Osteoblast (primary cell): ENCODE data around the gene PUS1. TPM values are rescaled to one million over a fixed set of nuclear protein-coding genes. Genes with fewer than 3 reads are reported as not detected.
"Not testable (repeated sequence)": the region's sequence is repeated elsewhere in the genome, so short reads cannot be mapped to it uniquely, and the experiment has no call there.

Experiments
- DNase-seq: peaks from one replicate; pipeline ENCODE4 v3.0.0; 2011; ENCODE audit warnings: low spot score, mixed read lengths; ENCODE audit not compliant: insufficient read length; ENCODE audit errors: missing footprints
- H2AFZ ChIP-seq: 2 replicates; pipeline ENCODE4 v1.6.0; 2011; ENCODE audit warnings: mild to moderate bottlenecking, low read length
- H3K27ac ChIP-seq: 2 replicates; pipeline ENCODE4 v1.5.1; 2011; ENCODE audit warnings: mild to moderate bottlenecking, low read depth, low read length, moderate library complexity
- H3K27me3 ChIP-seq: 2 replicates; pipeline ENCODE4 v1.6.0; 2012; ENCODE audit warnings: mild to moderate bottlenecking, control low read depth, inconsistent platforms, low read length, moderate library complexity; ENCODE audit not compliant: insufficient read depth
- H3K36me3 ChIP-seq: 2 replicates; pipeline ENCODE4 v1.5.1; 2011; ENCODE audit warnings: mild to moderate bottlenecking, low read length, control low read depth, moderate library complexity; ENCODE audit not compliant: insufficient read depth
- H3K4me1 ChIP-seq: 2 replicates; pipeline ENCODE4 v1.5.1; 2011; ENCODE audit warnings: mild to moderate bottlenecking, low read length, control low read depth, moderate library complexity; ENCODE audit not compliant: insufficient read depth
- H3K4me2 ChIP-seq: 2 replicates; pipeline ENCODE4 v1.6.0; 2011; ENCODE audit warnings: mild to moderate bottlenecking, low read length; ENCODE audit not compliant: insufficient read depth
- H3K4me3 ChIP-seq: fragments of 200-600 bp; sonication (generic); 3 replicates; pipeline ENCODE4 v1.5.1; 2012; ENCODE audit warnings: mild to moderate bottlenecking, low read length, inconsistent platforms; ENCODE audit not compliant: insufficient read depth
- H3K79me2 ChIP-seq: 2 replicates; pipeline ENCODE4 v1.6.0; 2012; ENCODE audit warnings: mild to moderate bottlenecking, low read length, control low read depth, inconsistent platforms; ENCODE audit not compliant: insufficient read depth
- H3K9me3 ChIP-seq: 2 replicates; pipeline ENCODE4 v1.5.1; 2011; ENCODE audit warnings: low read depth, low read length, control low read depth
- H4K20me1 ChIP-seq: 2 replicates; pipeline ENCODE4 v1.6.0; 2012; ENCODE audit warnings: mild to moderate bottlenecking, low read length, control low read depth; ENCODE audit not compliant: insufficient read depth
- total RNA-seq: library from RNA; depleted of rRNA; stranded (reverse); fragments of >200 nt; gene quantifications from 2 replicates; pipeline ENCODE4 v1.2.3, GENCODE V29; 2012
- TF ChIP-seq, protein P1 (sequence below): IDR thresholded peaks from 2 replicates; pipeline ENCODE4 v1.5.1; 2011; ENCODE audit warnings: mild to moderate bottlenecking, low read depth, low read length, moderate library complexity; ENCODE audit errors: extremely low read depth

The PUS1 gene
- total RNA-seq, 1 donor = 7.6 TPM

- Histone ChIP-seq H4K20me1 (peaks cover 61% of the 10 kb centered on the region), H3K4me2 (no peak overlapping the region), H3K4me3 (no peak overlapping the region), H3K27ac (no peak overlapping the region), H3K9me3 (no peaks in the 10 kb centered on the region), H3K36me3 (peaks cover 9% of the 10 kb centered on the region), H2AFZ (no peak overlapping the region), H3K4me1 (peaks cover 10% of the 10 kb centered on the region), H3K27me3 (no peaks in the 10 kb centered on the region), H3K79me2 (peaks cover 86% of the 10 kb centered on the region)
- DNase-seq = no peak
- TF ChIP-seq, protein P1, sequence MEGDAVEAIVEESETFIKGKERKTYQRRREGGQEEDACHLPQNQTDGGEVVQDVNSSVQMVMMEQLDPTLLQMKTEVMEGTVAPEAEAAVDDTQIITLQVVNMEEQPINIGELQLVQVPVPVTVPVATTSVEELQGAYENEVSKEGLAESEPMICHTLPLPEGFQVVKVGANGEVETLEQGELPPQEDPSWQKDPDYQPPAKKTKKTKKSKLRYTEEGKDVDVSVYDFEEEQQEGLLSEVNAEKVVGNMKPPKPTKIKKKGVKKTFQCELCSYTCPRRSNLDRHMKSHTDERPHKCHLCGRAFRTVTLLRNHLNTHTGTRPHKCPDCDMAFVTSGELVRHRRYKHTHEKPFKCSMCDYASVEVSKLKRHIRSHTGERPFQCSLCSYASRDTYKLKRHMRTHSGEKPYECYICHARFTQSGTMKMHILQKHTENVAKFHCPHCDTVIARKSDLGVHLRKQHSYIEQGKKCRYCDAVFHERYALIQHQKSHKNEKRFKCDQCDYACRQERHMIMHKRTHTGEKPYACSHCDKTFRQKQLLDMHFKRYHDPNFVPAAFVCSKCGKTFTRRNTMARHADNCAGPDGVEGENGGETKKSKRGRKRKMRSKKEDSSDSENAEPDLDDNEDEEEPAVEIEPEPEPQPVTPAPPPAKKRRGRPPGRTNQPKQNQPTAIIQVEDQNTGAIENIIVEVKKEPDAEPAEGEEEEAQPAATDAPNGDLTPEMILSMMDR = no peak
Observed at GRCh38 chr12:131959116-131959515, 30.0 kb downstream of the PUS1 start.

DNA sequence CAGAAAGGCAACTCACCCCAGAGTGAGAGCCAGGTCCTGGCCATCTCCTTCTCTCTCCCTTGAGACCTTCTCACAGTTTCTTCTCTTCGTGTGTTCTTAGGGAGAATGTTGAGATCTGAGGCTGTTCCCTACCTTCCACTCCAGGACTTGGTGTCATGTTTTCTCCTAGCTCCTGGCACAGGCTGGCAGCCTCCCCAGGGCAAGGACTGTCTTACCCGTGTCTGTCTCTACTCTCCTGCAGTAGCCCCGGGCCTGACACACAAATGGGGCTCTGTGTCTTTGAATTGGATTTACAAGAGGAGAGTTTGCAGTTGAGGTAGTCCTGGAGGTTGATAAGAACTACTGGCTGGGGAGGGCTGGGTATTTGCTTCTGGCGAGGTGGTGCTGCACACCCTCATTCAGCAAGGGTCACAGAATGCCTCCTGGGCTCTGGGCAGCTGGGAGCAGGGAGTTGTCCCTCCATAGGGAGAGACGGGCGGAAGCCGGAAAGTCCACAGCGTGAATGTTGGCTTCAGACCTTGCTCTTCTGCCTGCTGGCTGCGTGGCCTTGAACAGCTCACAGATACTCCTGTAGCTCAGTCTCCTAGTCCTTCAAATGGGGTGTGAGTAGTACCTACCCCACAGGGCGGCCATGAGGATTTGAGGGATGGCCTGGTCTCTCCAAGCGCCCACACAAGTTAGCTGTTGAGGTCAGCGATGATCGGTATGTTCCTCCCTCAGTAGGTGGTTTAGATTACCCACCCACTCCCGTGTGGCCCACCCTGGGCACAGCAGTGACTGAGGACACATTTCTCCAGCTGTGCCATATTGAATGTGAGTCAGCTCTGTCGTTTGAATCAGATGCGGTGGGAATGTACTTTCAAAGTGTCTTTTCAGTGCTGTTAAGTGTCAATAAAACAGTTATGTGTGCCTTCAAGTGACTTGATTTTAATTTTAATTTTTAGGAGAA, 30.8 kb downstream of the PUS1 start:
- H3K27me3 ChIP-seq = no peaks in the 10 kb centered on the region
- peaks cover 85% of the 10 kb centered on the region for H3K79me2 ChIP-seq
- DNase-seq = peak; percentile 86
- TF ChIP-seq, protein P1 = no peak
- H3K4me2 ChIP-seq = no peak overlapping the region
- H2AFZ ChIP-seq = no peak overlapping the region
- H3K4me3 ChIP-seq = no peak overlapping the region
- H3K27ac ChIP-seq = no peak overlapping the region
- H3K4me1 ChIP-seq = peaks cover 13% of the 10 kb centered on the region
- H4K20me1 ChIP-seq = peaks cover 58% of the 10 kb centered on the region
- H3K9me3 ChIP-seq = no peaks in the 10 kb centered on the region
- H3K36me3 ChIP-seq = peaks cover 9% of the 10 kb centered on the region

- H3K27ac ChIP-seq, H3K27me3 ChIP-seq, DNase-seq, H3K4me2 ChIP-seq, H3K9me3 ChIP-seq, H2AFZ ChIP-seq, H3K4me3 ChIP-seq, H3K36me3 ChIP-seq: not testable (repeated sequence)
- Histone ChIP-seq H3K79me2 (peaks cover 85% of the 10 kb centered on the region), H3K4me1 (peaks cover 20% of the 10 kb centered on the region), H4K20me1 (peaks cover 61% of the 10 kb centered on the region)
Observed at GRCh38 chr12:131960590-131961325, 31.7 kb downstream of the PUS1 start.

GRCh38 chr12:131961328-131961727, 32.3 kb downstream of the PUS1 start:
- H3K36me3 ChIP-seq, H3K27me3 ChIP-seq, H3K27ac ChIP-seq, DNase-seq, H3K4me2 ChIP-seq, H3K4me3 ChIP-seq, H2AFZ ChIP-seq, H3K9me3 ChIP-seq: not testable (repeated sequence)
- Histone ChIP-seq H4K20me1 (peaks cover 55% of the 10 kb centered on the region), H3K79me2 (peaks cover 85% of the 10 kb centered on the region), H3K4me1 (peaks cover 17% of the 10 kb centered on the region)
